SK-N-SH treated with all-trans-retinoic acid at 6 μM for 48 hours (cell line): ENCODE data around the gene NHLRC3.
A peak's percentile ranks its signal among the peaks of the same experiment; 100 is the strongest.

Experiments
- ATAC-seq: fragments of 200-7000 bp; cut with Tn5 transposase; 3 replicates; pipeline ENCODE4 v1.9.1; 2020; ENCODE audit warnings: mild to moderate bottlenecking, moderate library complexity
- ARNTL ChIP-seq: fragments of 450-650 bp; formaldehyde crosslinking; IDR thresholded peaks from 2 replicates; pipeline ENCODE4 v1.5.0; 2020; ENCODE audit warnings: low read depth, mild to moderate bottlenecking, moderate library complexity, borderline replicate concordance
- BACH2 ChIP-seq: fragments of 250-450 bp; sonication (Bioruptor Pico); IDR thresholded peaks from 2 replicates; pipeline ENCODE4 v1.9.0; 2021; ENCODE audit warnings: mild to moderate bottlenecking, borderline replicate concordance
- CREB5 ChIP-seq: fragments of 250-450 bp; sonication (Bioruptor Pico); IDR thresholded peaks from 2 replicates; pipeline ENCODE4 v1.5.1; 2020; ENCODE audit warnings: low read depth, mild to moderate bottlenecking, moderate library complexity
- CSDC2 ChIP-seq: fragments of 250-450 bp; sonication (Bioruptor Pico); IDR thresholded peaks from 2 replicates; pipeline ENCODE4 v1.5.0; 2020; ENCODE audit warnings: mild to moderate bottlenecking, moderate library complexity
- ESRRG ChIP-seq: fragments of 250-450 bp; sonication (Bioruptor Pico); IDR thresholded peaks from 2 replicates; pipeline ENCODE4 v1.6.1; 2021; ENCODE audit warnings: mild to moderate bottlenecking
- ISL1 ChIP-seq: fragments of 250-450 bp; sonication (Bioruptor Pico); IDR thresholded peaks from 2 replicates; pipeline ENCODE4 v2.1.2; 2022; ENCODE audit warnings: mild to moderate bottlenecking, moderate library complexity
- OSR1 ChIP-seq: fragments of 250-450 bp; sonication (Bioruptor Pico); IDR thresholded peaks from 2 replicates; pipeline ENCODE4 v1.8.0; 2022; ENCODE audit warnings: moderate library complexity, mild to moderate bottlenecking, inconsistent platforms
- PATZ1 ChIP-seq: fragments of 250-450 bp; sonication (Bioruptor Pico); IDR thresholded peaks from 2 replicates; pipeline ENCODE4 v1.8.0; 2020; ENCODE audit warnings: mild to moderate bottlenecking, moderate library complexity, borderline replicate concordance
- POU6F1 ChIP-seq: fragments of 250-450 bp; sonication (Bioruptor Pico); IDR thresholded peaks from 2 replicates; pipeline ENCODE4 v1.8.0; 2021; ENCODE audit warnings: low read depth, mild to moderate bottlenecking, moderate library complexity, borderline replicate concordance
- PPARA ChIP-seq: fragments of 250-450 bp; sonication (Bioruptor Pico); IDR thresholded peaks from 2 replicates; pipeline ENCODE4 v1.5.0; 2020; ENCODE audit warnings: mild to moderate bottlenecking, borderline replicate concordance
- RARB ChIP-seq: fragments of 250-450 bp; sonication (Bioruptor Pico); IDR thresholded peaks from 2 replicates; pipeline ENCODE4 v1.8.0; 2021; ENCODE audit warnings: mild to moderate bottlenecking, moderate library complexity
- SNAI2 ChIP-seq: fragments of 250-450 bp; sonication (Bioruptor Pico); IDR thresholded peaks from 2 replicates; pipeline ENCODE4 v1.5.0; 2020; ENCODE audit warnings: mild to moderate bottlenecking, moderate library complexity
- TCF4 ChIP-seq: fragments of 250-450 bp; sonication (Bioruptor Pico); IDR thresholded peaks from 2 replicates; pipeline ENCODE4 v1.8.0; 2021; ENCODE audit warnings: mild to moderate bottlenecking, moderate library complexity, borderline replicate concordance
- TOX ChIP-seq: fragments of 250-450 bp; sonication (Bioruptor Pico); IDR thresholded peaks from 2 replicates; pipeline ENCODE4 v1.8.0; 2021; ENCODE audit warnings: mild to moderate bottlenecking, moderate library complexity, borderline replicate concordance
- ZC3H10 ChIP-seq: fragments of 250-450 bp; sonication (Bioruptor Pico); IDR thresholded peaks from 2 replicates; pipeline ENCODE4 v1.5.1; 2021; ENCODE audit warnings: mild to moderate bottlenecking, moderate library complexity
- ZFP3 ChIP-seq: fragments of 250-450 bp; sonication (Bioruptor Pico); IDR thresholded peaks from 2 replicates; pipeline ENCODE4 v1.5.0; 2020; ENCODE audit warnings: mild to moderate bottlenecking, moderate library complexity
- ZFP30 ChIP-seq: fragments of 450-650 bp; formaldehyde crosslinking; IDR thresholded peaks from 2 replicates; pipeline ENCODE4 v1.5.0; 2022; ENCODE audit warnings: mild to moderate bottlenecking, moderate library complexity
- ZNF565 ChIP-seq: fragments of 450-650 bp; formaldehyde crosslinking; conservative IDR thresholded peaks from 2 replicates; pipeline ENCODE4 v1.5.0; 2020; ENCODE audit warnings: low read depth, mild to moderate bottlenecking, moderate library complexity
- ZNF70 ChIP-seq: fragments of 450-650 bp; formaldehyde crosslinking; IDR thresholded peaks from 2 replicates; pipeline ENCODE4 v1.5.0; 2020; ENCODE audit warnings: mild to moderate bottlenecking, moderate library complexity
- ZNF8 ChIP-seq: fragments of 450-650 bp; formaldehyde crosslinking; IDR thresholded peaks from 2 replicates; pipeline ENCODE4 v1.5.0; 2020; ENCODE audit warnings: mild to moderate bottlenecking, moderate library complexity
- TF ChIP-seq, protein P1 (sequence below): fragments of 250-450 bp; sonication (Bioruptor Pico); IDR thresholded peaks from 2 replicates; pipeline ENCODE4 v1.5.0; 2020; ENCODE audit warnings: mild to moderate bottlenecking, moderate library complexity
- TF ChIP-seq, protein P2 (sequence below): fragments of 250-450 bp; sonication (Bioruptor Pico); IDR thresholded peaks from 2 replicates; pipeline ENCODE4 v1.5.1; 2021; ENCODE audit warnings: mild to moderate bottlenecking, moderate library complexity

The NHLRC3 gene

DNA sequence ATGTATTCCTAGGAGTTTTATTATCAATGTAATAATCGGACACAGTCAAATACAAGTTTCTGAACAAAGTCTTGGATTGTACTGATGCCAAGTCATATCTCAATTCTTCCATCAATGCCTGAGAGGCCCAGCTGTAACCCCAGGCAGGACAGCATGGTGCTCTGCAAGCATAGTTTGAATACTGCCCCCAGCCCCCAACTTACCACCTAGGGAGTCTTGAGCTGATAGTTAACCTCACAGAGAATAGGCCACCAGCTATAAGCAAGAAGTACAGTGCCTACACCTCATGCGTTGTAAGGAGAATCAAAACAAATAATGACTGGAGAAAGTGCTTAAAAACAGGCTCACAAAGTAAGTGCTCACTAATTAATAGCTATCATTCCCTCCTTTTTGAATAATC lies 3.1 kb upstream of the NHLRC3 start:
- TF ChIP-seq ISL1 (no peak), ZNF70 (CRISPR knock-in tag) (no peak), PPARA (CRISPR knock-in tag) (no peak), ZC3H10 (no peak), ZFP30 (CRISPR knock-in tag) (no peak), CSDC2 (CRISPR knock-in tag) (no peak), ARNTL (CRISPR knock-in tag) (no peak), SNAI2 (CRISPR knock-in tag) (no peak), ZNF8 (CRISPR knock-in tag) (no peak), TCF4 (CRISPR knock-in tag) (no peak)
- TF ChIP-seq, protein P1, sequence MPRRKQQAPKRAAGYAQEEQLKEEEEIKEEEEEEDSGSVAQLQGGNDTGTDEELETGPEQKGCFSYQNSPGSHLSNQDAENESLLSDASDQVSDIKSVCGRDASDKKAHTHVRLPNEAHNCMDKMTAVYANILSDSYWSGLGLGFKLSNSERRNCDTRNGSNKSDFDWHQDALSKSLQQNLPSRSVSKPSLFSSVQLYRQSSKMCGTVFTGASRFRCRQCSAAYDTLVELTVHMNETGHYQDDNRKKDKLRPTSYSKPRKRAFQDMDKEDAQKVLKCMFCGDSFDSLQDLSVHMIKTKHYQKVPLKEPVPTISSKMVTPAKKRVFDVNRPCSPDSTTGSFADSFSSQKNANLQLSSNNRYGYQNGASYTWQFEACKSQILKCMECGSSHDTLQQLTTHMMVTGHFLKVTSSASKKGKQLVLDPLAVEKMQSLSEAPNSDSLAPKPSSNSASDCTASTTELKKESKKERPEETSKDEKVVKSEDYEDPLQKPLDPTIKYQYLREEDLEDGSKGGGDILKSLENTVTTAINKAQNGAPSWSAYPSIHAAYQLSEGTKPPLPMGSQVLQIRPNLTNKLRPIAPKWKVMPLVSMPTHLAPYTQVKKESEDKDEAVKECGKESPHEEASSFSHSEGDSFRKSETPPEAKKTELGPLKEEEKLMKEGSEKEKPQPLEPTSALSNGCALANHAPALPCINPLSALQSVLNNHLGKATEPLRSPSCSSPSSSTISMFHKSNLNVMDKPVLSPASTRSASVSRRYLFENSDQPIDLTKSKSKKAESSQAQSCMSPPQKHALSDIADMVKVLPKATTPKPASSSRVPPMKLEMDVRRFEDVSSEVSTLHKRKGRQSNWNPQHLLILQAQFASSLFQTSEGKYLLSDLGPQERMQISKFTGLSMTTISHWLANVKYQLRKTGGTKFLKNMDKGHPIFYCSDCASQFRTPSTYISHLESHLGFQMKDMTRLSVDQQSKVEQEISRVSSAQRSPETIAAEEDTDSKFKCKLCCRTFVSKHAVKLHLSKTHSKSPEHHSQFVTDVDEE (CRISPR knock-in tag) = no peak
- no peak for ATAC-seq

- no peak for ATAC-seq
- no peak for TF ChIP-seq ZNF565 (CRISPR knock-in tag)
- TF ChIP-seq ZFP30 (CRISPR knock-in tag) = no peak
- TF ChIP-seq, all 23 proteins: peak for 0
Observed at GRCh38 chr13:39035799-39036198, 2.5 kb upstream of the NHLRC3 start.

DNA sequence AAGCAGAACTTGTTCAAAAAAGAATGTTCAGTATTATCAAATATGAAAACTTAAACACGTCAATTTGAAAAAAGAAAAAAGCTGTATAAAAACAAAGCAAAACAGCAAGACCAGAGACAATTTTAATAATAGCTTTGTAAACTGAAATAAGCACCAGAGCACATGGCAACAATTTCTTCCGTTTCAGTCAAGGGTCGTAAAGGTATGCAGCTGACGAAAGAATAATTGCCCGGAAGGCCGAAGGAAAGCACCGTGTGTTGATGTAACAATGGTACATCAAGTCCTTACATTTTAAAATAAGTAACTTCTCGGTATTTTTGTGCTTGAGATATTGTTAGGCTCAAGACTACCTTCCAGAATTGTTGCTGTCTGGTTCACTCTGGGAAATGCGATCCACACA lies 2.0 kb upstream of the NHLRC3 start:
- no peak for ATAC-seq
- TF ChIP-seq BACH2 (CRISPR knock-in tag) (no peak), ESRRG (no peak), POU6F1 (CRISPR knock-in tag) (no peak), PPARA (CRISPR knock-in tag) (no peak), PATZ1 (CRISPR knock-in tag) (no peak), TCF4 (CRISPR knock-in tag) (no peak), OSR1 (no peak)

DNA sequence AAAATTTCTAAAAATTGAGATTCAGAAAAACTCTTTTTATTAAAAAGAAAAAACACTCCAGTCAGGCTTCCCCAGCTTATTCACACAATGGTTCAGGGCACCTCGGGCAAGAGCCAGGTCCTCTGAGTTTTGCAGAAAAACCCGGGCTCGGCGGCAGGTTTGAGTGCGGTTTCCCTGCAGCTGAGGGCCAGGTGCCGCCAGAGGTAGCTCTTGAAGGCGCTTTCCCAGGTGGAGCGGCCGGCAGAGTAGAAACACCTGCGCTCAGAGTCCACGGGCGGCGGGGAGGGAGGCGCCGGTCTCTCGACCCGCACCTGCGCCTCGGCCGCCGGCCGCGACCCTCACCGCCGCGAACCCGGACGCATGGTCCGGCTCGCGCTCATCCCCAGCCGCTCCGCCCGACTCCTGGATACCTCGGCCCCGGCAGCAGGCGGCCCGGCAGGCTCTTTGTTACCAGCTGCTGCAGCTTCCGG lies 811 bp upstream of the NHLRC3 start:
- peak; percentile 18; the same call in 2 of the 3 replicates for ATAC-seq
- TF ChIP-seq ISL1 (no peak), CREB5 (CRISPR knock-in tag) (no peak), ARNTL (CRISPR knock-in tag) (no peak), OSR1 (no peak), PPARA (CRISPR knock-in tag) (no peak), PATZ1 (CRISPR knock-in tag) (no peak), TCF4 (CRISPR knock-in tag) (no peak), ZNF565 (CRISPR knock-in tag) (no peak), ZNF8 (CRISPR knock-in tag) (no peak), ZFP3 (CRISPR knock-in tag) (no peak), RARB (no peak), ZFP30 (CRISPR knock-in tag) (no peak), SNAI2 (CRISPR knock-in tag) (no peak), ZC3H10 (no peak), TOX (no peak)
- TF ChIP-seq, protein P2, sequence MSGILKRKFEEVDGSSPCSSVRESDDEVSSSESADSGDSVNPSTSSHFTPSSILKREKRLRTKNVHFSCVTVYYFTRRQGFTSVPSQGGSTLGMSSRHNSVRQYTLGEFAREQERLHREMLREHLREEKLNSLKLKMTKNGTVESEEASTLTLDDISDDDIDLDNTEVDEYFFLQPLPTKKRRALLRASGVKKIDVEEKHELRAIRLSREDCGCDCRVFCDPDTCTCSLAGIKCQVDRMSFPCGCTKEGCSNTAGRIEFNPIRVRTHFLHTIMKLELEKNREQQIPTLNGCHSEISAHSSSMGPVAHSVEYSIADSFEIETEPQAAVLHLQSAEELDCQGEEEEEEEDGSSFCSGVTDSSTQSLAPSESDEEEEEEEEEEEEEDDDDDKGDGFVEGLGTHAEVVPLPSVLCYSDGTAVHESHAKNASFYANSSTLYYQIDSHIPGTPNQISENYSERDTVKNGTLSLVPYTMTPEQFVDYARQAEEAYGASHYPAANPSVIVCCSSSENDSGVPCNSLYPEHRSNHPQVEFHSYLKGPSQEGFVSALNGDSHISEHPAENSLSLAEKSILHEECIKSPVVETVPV = no peak
